ENCODE data around the gene C12orf75.

GRCh38 chr12:105315726-105316125, 14.8 kb upstream of the C12orf75 start:
- TF ChIP-seq POLR2A (IDR thresholded peaks at IDR 0.05): no peak
- no peak for TF ChIP-seq CTCF (IDR thresholded peaks at IDR 0.05)
